GM12878 (cell line): Measurements from ENCODE around the gene DCBLD2. TPM values are rescaled to one million over a fixed set of nuclear protein-coding genes. Genes with fewer than 3 reads are reported as not detected.

Experiments used
- ATAC-seq: fragments of 200-7000 bp; cut with Tn5 transposase; 3 replicates; pipeline ENCODE4 v1.9.1; 2020; ENCODE audit warnings: mild to moderate bottlenecking, moderate library complexity
- BruUV-seq: library from RNA; stranded (reverse); fragments of 400-500 nt; replicated peaks from 2 replicates; lab custom pipeline; 2021; lab: Mats Ljungman, UMichigan
- CTCF ChIA-PET: fragments of 300-600 bp; sonication (Branson Sonifier 250); formaldehyde crosslinking; extraction: SDS; loops from one replicate; lab custom pipeline; 2021; ENCODE audit warnings: inconsistent platforms; lab: Yijun Ruan, JAX
- POLR2A ChIA-PET: fragments of 350-600 bp; formaldehyde crosslinking; extraction: SDS; loops from one replicate; lab custom pipeline; 2021; ENCODE audit warnings: inconsistent platforms; lab: Charles Lee
- RAD21 ChIA-PET: fragments of 300-600 bp; sonication (Branson Sonifier 250); formaldehyde crosslinking; loops from one replicate; lab custom pipeline; 2023; ENCODE audit warnings: antibody characterized with exemption; ENCODE audit not compliant: unreplicated experiment; lab: Charles Lee
- SMC1A ChIA-PET: fragments of 300-600 bp; sonication (Branson Sonifier 250); formaldehyde crosslinking; loops from one replicate; lab custom pipeline; 2023; ENCODE audit not compliant: unreplicated experiment, uncharacterized antibody; lab: Charles Lee
- DNase-seq: peaks from one replicate; pipeline ENCODE4 v3.0.0-alpha.2; 2011; ENCODE audit warnings: low read depth, low spot score
- FAIRE-seq: peaks from 3 replicates; lab custom pipeline; 2011; peaks lifted over from hg19 to GRCh38; lab: Jason Lieb, UNC
- H2AFZ ChIP-seq: 2 replicates; pipeline ENCODE4 v1.6.0; 2011; ENCODE audit warnings: low read depth, low read length, control low read depth; ENCODE audit not compliant: control insufficient read depth
- H3K27ac ChIP-seq: 2 replicates; pipeline ENCODE4 v1.5.1; 2011; ENCODE audit warnings: control low read depth; ENCODE audit not compliant: control insufficient read depth, insufficient read depth
- H3K27me3 ChIP-seq, 2 experiments: replicated peaks in 1 of 2; 2 replicates each; pipeline versions ENCODE4 v1.6.0 to v1.6.1; 2011; ENCODE audit warnings: low read length in 1 of 2; ENCODE audit not compliant: control insufficient read depth in 2 of 2, insufficient read depth in 2 of 2
- H3K36me3 ChIP-seq, 2 experiments: 2 replicates each; pipeline ENCODE4 v1.5.1; 2011; ENCODE audit warnings: low read length in 1 of 2; ENCODE audit not compliant: control insufficient read depth in 2 of 2, insufficient read depth in 2 of 2
- H3K4me1 ChIP-seq: 2 replicates; pipeline ENCODE4 v1.6.1; 2011; ENCODE audit warnings: mild to moderate bottlenecking, low read length, moderate library complexity, mixed read lengths; ENCODE audit not compliant: control insufficient read depth, insufficient read depth
- H3K4me2 ChIP-seq: 2 replicates; pipeline ENCODE4 v1.6.0; 2011; ENCODE audit warnings: control low read depth; ENCODE audit not compliant: control insufficient read depth, insufficient read depth
- H3K4me3 ChIP-seq: fragments of 200-600 bp; sonication (generic); 2 replicates; pipeline ENCODE4 v1.5.1; 2016
- H3K79me2 ChIP-seq: 2 replicates; pipeline ENCODE4 v1.6.0; 2011; ENCODE audit warnings: low read length; ENCODE audit not compliant: control insufficient read depth, insufficient read depth
- H3K9ac ChIP-seq: 2 replicates; pipeline ENCODE4 v1.8.0; 2011; ENCODE audit warnings: low read length, control low read depth, mixed read lengths; ENCODE audit not compliant: control insufficient read depth, insufficient read depth
- H3K9me3 ChIP-seq: replicated peaks from 3 replicates; pipeline ENCODE4 v1.5.1; 2011; ENCODE audit warnings: mild to moderate bottlenecking, low read length; ENCODE audit not compliant: control insufficient read depth, insufficient read depth
- H4K20me1 ChIP-seq: 2 replicates; pipeline ENCODE4 v1.6.0; 2011; ENCODE audit not compliant: control insufficient read depth, insufficient read depth
- BACH1 ChIP-seq: fragments of 450-650 bp; IDR thresholded peaks from 2 replicates; pipeline ENCODE4 v1.6.1; 2017; ENCODE audit warnings: mild to moderate bottlenecking, borderline replicate concordance
- CBFB ChIP-seq: IDR thresholded peaks from 2 replicates; pipeline ENCODE4 v1.6.1; 2016; ENCODE audit warnings: antibody characterized with exemption, low read depth
- CHD1 ChIP-seq: IDR thresholded peaks from 2 replicates; pipeline ENCODE4 v1.6.1; 2012; ENCODE audit warnings: low read depth, low read length, improper control_type of control experiment
- EED ChIP-seq: sonication (generic); IDR thresholded peaks from 2 replicates; pipeline ENCODE4 v1.6.1; 2016; ENCODE audit warnings: antibody characterized with exemption, low read depth
- IRF3 ChIP-seq: fragments of 450-650 bp; IDR thresholded peaks from 2 replicates; pipeline ENCODE4 v1.6.1; 2014; ENCODE audit warnings: mild to moderate bottlenecking
- KDM1A ChIP-seq: fragments of 200-600 bp; sonication (generic); IDR thresholded peaks from 2 replicates; pipeline ENCODE4 v1.6.1; 2016; ENCODE audit warnings: borderline replicate concordance
- RB1 ChIP-seq: fragments of 450-650 bp; formaldehyde crosslinking; IDR thresholded peaks from 2 replicates; pipeline ENCODE4 v1.6.1; 2017; ENCODE audit warnings: mild to moderate bottlenecking, borderline replicate concordance
- SIX5 ChIP-seq: IDR thresholded peaks from 2 replicates; pipeline ENCODE4 v1.6.1; 2011; ENCODE audit warnings: mild to moderate bottlenecking, low read depth, low read length, moderate library complexity; ENCODE audit not compliant: severe bottlenecking
- SUZ12 ChIP-seq: fragments of 200-600 bp; sonication (generic); IDR thresholded peaks from one replicate; pipeline ENCODE4 v1.6.1; 2018; ENCODE audit warnings: antibody characterized with exemption, mild to moderate bottlenecking; ENCODE audit not compliant: unreplicated experiment
- TCF12 ChIP-seq: IDR thresholded peaks from 2 replicates; pipeline ENCODE4 v1.6.1; 2011; ENCODE audit warnings: low read depth, mild to moderate bottlenecking, low read length
- ZBED1 ChIP-seq: IDR thresholded peaks from 2 replicates; pipeline ENCODE4 v1.6.1; 2016; ENCODE audit warnings: borderline replicate concordance
- WGBS: methylation state at CpG from one replicate; pipeline ENCODE4 v1.1.6; 2016; ENCODE audit warnings: low lambda C conversion rate; ENCODE audit not compliant: insufficient replicate concordance, insufficient coverage; ENCODE audit errors: missing lambda C conversion rate; 5-methylcytosine and 5-hydroxymethylcytosine counted together
- in situ Hi-C: fragments of 300-500 bp; cut with MboI; formaldehyde crosslinking; loops from 9 replicates; pipeline ENCODE4 v1.14.3; 2018; ENCODE audit warnings: mixed read lengths
- intact Hi-C: fragments of 100-400 bp; cut with micrococcal nuclease; formaldehyde crosslinking; loops from one replicate; pipeline ENCODE4 v1.14.2; 2022; ENCODE audit not compliant: unreplicated experiment
- polyA plus RNA-seq, 11 experiments: library from polyadenylated mRNA; depleted of rRNA in 4 of 11; unstranded in 6 of 11; stranded (reverse) in 5 of 11; fragments of >200 nt; fragmentation: Nextera tagmentation in 4 of 11; fragmentation: Illumina TruSeq in 1 of 11; extraction: Ambion mirVana in 4 of 11; extraction: Trizol in 1 of 11; gene quantifications; 1 replicate in 1 of 11; 2 replicates in 10 of 11; pipeline versions ENCODE4 v1.2.1 to v1.2.3, GENCODE V29; 2011 to 2016; ENCODE audit warnings: inconsistent platforms in 2 of 11, missing spikeins in 2 of 11, low read depth in 1 of 11
- total RNA-seq, 4 experiments: library from RNA; depleted of rRNA in 3 of 4; stranded (reverse); fragments of >200 nt in 3 of 4; fragmentation: Illumina TruSeq in 1 of 4; extraction: Trizol in 1 of 4; gene quantifications; 2 replicates each; pipeline versions ENCODE4 v1.2.1 to v1.2.3, GENCODE V29; 2013 to 2021

Gene DCBLD2
- total and polyA plus RNA-seq, 10 of the 15 experiments (the other 5 are each of a cell fraction or from before 2014, with no cell fraction given): 1.6 to 5.9 (median 4.7) TPM

GRCh38 chr3:98784042-98784441 is 117.5 kb downstream of the DCBLD2 start:
- no peaks in the 10 kb centered on the region; a peak in 1 of 4 replicates for H3K36me3 ChIP-seq
- ChIA-PET CTCF (interaction anchor here (1.3 to 1.7 kb wide), 2 partner anchors 172 to 182 kb away, joined by 4 read pairs; no protein-coding TSS in a partner anchor), SMC1A (interaction anchor here (0.6 to 2.0 kb wide), 4 partner anchors 10 to 127 kb away, joined by 3 to 4 read pairs (median 3); no protein-coding TSS in a partner anchor), POLR2A (interaction anchor here (0.9 to 1.2 kb wide), 2 partner anchors 14 to 19 kb away, joined by 3 read pairs; no protein-coding TSS in a partner anchor)
- in situ Hi-C loops (no loop called here), intact Hi-C loops (no loop called here)
- DNase-seq (no peak), ATAC-seq (no peak)
- H3K4me1 ChIP-seq: peaks cover 8% of the 10 kb centered on the region
- H4K20me1 ChIP-seq: no peaks in the 10 kb centered on the region
- H2AFZ ChIP-seq: no peak overlapping the region
- H3K79me2 ChIP-seq: no peaks in the 10 kb centered on the region
- no peak overlapping the region for H3K4me3 ChIP-seq
- no peak overlapping the region for H3K4me2 ChIP-seq
- no peak overlapping the region for H3K27ac ChIP-seq
- 76% methylated on average over 5 of the region's 5 CpGs for WGBS
- H3K9me3 ChIP-seq: no peaks in the 10 kb centered on the region
- H3K9ac ChIP-seq: no peak overlapping the region
- H3K27me3 ChIP-seq: no peaks in the 10 kb centered on the region
- TF ChIP-seq RB1 (no peak), ZBED1 (no peak), KDM1A (no peak), CHD1 (no peak), SUZ12 (no peak), TCF12 (no peak), SIX5 (no peak), IRF3 (no peak), CBFB (no peak), BACH1 (no peak), EED (no peak)
- TF ChIP-seq, all 136 proteins: peak for 0
- BruUV-seq: no TSS peak
- no peak for FAIRE-seq
- RAD21 ChIA-PET: no interaction called here
